Sciatic nerve (tissue), 2 donors: ENCODE data around the gene NBEAL2. TPM values are rescaled to one million over a fixed set of nuclear protein-coding genes. Genes with fewer than 3 reads are reported as not detected.
"Not testable (repeated sequence)": the region's sequence is repeated elsewhere in the genome, so short reads cannot be mapped to it uniquely, and the experiment has no call there.

Source experiments
- ATAC-seq: fragments of 200-7000 bp; cut with Tn5 transposase; one replicate; pipeline ENCODE4 v1.9.1; 2020; ENCODE audit warnings: mild to moderate bottlenecking, moderate library complexity
- DNase-seq: peaks from one replicate; pipeline ENCODE4 v3.0.0-alpha.2; 2020; ENCODE audit warnings: low spot score
- intact Hi-C: fragments of 100-400 bp; cut with DNase I; formaldehyde crosslinking; loops from one replicate; pipeline ENCODE4 v1.14.2; 2022
- total RNA-seq: library from RNA; stranded (reverse); fragmentation: NEBNext Ultra II Directional; extraction: Animal tissue kit (Norgen Biotek cat#: 25700); gene quantifications from one replicate; pipeline ENCODE4 v1.2.1, GENCODE V29; 2021
- donor health status: DM: no; HTN: no; CAD: no.
- donor health status: DM: no; HTN: no; CAD: no.

The NBEAL2 gene
- total RNA-seq, 1 donor from 2014 or later = 44.0 TPM

DNA sequence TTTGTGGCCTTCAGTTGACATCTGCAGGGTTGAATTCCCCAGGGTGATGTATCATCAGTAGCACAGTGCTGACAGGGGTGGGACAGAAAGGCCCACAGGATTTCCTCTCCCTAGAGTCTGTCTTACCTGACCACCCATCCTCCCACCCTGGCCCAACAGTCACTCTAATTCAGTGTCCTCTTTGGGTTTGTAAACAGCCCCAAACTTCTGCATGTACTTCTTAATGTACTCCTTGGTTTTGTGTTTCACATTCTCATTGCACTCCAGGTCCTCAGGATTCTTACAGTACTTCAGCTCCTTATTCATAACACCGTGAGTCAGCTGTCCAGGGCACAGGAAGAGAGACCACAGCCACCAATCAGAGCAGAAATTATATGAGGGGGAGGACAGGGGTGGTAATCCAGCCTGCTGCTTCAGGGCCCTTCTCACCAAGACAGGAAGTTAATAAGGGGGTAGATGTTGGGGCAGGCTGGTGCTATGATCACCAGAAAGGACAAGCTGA is 37.5 kb downstream of the NBEAL2 start:
- intact Hi-C loops = no loop called here
- ATAC-seq (no peak), DNase-seq (no peak)

DNA sequence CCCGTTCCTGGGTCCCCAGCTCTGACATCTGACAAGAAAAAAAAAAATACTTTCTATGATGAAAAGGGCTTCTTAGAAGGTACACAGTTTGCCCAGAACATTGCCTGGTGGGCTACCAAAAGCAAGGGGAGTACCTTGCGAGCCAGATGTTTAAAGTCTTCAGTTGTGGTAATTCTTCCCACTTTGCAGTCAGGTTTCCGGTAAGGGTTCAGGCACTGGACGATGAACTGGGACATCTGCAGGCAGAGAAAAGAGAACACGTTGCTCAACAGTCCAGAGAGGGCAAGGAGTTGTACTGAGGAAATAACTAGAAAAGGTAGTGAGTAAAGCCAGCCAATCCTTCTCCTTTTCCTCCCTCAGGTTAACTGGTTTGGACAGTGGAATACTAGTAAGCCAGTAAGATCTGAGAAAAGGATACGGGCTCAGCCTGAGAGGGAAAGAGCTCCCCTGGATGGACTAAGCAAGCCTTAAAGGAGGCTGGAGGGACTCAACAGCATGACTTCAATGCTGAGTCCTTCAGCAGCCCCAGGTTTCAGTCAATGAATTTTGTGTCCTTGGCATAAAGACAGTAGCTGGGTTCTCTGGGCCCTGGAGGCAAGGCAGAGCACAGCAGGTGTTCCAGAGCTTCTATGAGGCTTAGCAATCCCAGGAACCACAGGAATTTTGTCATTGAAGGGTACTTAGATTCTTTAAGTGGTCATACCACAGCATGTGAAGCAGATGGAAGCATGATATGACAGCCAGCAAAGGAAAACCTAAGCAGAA is 38.2 kb downstream of the NBEAL2 start:
- ATAC-seq (no peak), DNase-seq (no peak)
- intact Hi-C loops = no loop called here

DNA sequence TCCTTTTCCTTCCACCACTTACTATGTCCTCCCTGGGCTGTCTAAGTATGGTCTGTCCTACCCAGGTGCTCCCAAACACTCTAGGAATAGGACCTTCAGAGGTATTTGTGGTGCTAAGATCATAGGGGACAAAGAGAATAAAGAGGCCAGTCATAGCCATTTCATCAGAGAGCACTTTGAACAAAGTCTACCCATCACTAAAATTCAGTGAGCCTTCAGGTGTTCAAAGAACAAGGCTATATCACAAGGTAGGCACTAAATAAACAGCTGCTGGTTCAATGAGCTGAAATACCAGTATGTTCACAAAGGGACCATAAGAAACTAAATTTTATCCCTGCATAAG is 38.8 kb downstream of the NBEAL2 start:
- ATAC-seq (no peak), DNase-seq (no peak)
- intact Hi-C loops = no loop called here

DNA sequence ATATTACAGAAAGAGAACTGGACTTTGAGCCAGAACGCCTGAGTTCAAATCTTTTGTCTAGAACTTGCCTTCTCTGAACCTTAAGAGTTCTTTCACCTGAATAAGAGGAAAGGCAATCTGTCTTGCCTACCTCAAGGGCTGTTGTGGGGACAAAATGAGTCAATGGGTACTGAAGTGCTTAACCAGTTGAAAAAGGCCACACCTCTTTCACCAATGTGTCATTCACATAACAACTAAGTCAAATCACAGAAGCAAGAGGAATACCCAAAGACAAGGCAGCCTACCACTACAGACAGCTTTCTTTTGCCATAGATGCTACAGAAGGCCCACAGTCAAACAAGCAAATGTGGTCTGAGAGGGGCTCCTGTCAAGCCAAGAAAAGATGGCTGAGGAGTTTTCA is 39.7 kb downstream of the NBEAL2 start:
- no peak for DNase-seq
- no peak for ATAC-seq
- intact Hi-C loops = no loop called here

DNA sequence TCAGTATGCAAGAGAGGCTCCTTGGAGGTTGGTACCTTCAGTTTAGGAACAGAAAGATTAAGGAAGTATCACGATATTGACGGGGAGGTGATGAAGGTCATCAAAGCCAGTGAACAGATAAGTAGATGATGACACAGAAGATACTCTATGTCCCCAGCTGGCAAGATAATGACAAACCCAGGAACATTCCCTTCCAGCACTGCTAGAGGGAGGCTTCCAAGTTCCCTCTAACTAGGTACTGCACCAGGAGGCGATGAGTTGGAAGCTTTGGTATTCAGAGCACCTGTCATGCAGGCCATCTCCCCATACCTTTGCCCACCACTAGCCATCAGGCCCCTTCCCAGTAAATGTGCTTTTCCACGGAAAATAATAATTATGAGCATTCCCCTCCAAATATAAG is 40.8 kb downstream of the NBEAL2 start:
- intact Hi-C loops = no loop called here
- ATAC-seq = no peak
- DNase-seq = no peak

DNA sequence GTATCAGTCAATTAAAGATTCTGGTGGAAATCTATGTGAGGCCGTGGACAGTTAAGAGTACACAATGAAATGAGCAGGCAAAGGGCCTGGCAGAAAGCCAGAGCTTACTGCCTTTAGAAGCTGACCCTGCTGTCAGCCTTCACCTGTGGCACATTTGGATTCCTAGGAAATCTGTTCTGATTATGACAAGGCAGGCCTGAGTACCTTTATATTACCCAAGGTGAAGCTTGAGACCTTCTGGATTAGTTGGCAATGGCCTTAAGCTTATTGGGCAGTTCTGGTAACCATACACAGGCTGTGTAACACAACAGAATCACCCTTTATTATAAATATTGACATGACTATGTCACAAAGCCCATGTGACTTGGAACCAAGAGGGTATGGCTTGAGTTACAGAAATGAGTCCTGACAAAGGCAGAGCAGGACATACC is 43.2 kb downstream of the NBEAL2 start:
- intact Hi-C loops = no loop called here
- ATAC-seq = peak; percentile 20
- no peak for DNase-seq

DNA sequence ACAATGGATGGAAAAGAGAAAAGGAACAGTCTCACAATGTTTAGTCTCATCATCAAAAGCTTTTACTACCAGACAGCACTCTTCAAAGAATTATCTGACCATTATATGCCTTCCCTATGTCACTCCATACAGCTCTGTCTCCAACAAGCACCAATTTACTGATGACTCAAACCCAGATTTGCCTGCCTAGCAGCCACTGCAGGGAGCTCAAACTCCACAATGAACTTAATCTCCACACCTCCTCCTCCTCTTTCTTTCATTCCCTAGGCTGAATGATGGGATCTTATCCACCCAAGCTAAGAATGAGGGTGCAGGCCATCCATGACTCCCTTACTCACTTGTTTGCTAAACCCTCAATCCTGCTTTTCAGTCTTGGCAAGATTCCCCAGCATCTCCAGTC is 45.5 kb downstream of the NBEAL2 start:
- intact Hi-C loops = no loop called here
- ATAC-seq (no peak), DNase-seq (no peak)

DNA sequence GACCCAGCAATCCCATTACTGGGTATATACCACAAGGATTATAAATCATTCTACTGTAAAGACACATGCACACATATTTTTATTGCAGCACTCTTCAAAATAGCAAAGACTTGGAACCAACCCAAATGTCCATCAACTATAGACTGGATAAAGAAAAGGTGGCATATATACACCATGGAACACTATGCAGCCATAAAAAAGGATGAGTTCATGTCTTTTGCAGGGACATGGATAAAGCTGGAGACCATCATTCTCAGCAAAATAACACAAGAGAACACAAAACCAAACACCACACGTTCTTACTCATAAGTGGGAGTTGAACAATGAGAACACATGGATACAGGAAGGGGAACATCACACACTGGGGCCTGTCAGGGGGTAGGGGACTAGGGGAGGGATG is 47.0 kb downstream of the NBEAL2 start:
- intact Hi-C loops, ATAC-seq, DNase-seq: not testable (repeated sequence)

DNA sequence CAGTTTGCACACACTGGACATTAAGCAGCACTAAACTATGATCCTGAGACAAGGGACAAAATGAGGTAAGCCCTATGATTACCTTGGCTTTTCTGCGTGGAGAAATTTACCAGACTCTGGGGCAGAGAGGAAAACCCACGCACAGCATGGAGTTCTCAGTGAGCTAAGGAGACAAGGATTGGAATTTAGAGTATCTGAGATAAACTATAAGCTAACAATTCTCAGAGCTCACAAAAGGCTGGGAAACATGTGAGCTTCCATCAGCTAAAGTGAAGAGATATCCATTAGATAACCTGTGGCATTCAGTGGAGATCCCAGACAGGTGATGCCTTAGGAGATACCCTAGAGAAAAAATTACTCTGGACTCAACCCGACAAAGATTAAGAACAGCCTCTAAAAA is 48.7 kb downstream of the NBEAL2 start:
- intact Hi-C loops = no loop called here
- no peak for DNase-seq
- ATAC-seq = no peak

DNA sequence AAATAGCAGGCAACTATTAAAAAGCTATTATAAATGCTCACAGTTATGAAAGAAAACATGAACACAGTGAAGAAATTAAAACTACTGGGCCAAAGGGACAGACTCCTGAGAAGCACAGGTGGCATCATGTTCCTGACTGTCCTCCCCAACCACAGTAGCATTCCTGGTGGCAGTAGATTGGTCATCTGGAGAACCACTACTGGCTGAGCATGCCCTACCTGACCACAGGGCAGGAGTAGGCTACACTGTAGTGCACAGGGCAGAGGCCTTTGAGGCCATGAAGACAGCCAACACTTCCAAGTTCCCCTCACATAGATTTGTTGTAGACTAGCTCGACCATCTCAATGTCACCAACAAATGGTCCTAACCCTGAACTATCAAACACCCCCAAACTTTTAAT is 49.2 kb downstream of the NBEAL2 start:
- intact Hi-C loops = no loop called here
- ATAC-seq (no peak), DNase-seq (no peak)

DNA sequence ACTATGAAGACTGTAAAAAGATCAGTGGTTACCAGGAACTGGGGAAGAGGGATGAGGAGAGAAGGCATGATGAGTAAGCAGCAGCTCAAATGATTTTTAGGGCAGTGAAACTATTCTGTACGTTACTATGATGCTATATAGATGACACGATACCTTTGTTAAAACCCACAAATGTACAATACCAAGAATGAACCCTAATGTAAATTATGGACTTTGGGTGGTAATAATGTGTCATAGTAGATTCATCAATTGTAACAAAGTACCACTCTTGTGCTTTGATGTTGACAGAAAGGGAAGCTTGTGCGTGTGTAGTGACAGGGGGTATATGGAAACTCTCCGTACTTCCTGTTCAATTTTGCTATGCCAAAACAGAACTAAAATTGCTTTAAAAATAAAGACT is 51.6 kb downstream of the NBEAL2 start:
- DNase-seq, intact Hi-C loops, ATAC-seq: not testable (repeated sequence)

DNA sequence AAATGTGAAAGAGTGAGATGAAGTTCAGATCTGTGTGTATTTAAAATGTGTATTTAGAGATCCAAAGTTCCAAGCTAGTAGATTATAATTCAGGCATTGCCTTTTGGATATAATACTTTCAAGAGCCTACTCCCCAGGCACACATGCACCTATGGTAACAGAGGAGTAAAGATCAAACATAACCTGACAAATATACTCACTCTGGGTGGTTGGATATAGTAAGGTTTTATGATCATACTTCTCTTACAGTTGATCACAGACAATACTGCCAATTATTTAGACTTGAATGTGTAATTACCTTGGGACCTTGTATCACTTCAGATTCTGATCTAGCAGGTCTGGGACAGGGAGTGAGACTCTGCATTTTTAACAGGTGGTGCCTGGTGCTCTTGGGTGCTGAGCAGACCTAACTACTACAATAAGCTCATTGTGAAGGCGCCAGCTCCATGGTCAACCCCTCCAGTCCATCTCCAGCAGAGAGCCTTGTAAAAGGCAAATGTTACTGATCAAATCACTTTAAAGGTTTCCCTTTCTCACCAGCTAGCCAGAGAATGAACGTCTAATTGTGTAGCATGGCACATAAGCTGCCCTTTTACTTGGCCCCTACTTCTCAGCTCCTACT is 55.5 kb downstream of the NBEAL2 start:
- intact Hi-C loops = no loop called here
- ATAC-seq = no peak
- no peak for DNase-seq

DNA sequence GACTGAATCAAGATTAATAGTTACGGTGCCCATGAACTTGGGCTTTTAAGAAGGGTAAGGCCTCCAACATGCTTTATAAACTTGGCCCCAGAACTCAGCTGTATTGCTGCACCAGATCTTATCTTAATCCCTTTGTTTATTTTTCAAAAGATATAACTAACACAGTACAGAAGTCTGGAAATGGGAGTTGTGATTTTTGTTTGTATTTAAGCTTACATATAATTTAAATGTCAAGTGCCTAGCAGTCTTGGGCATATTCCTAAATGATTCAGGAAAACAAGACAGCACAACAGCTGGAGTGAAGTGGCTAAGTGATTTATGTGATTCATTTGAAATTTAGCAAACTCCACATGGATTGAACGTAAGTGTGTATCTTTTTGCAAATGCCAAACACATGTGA is 56.2 kb downstream of the NBEAL2 start:
- no peak for ATAC-seq
- intact Hi-C loops = no loop called here
- DNase-seq = no peak

DNA sequence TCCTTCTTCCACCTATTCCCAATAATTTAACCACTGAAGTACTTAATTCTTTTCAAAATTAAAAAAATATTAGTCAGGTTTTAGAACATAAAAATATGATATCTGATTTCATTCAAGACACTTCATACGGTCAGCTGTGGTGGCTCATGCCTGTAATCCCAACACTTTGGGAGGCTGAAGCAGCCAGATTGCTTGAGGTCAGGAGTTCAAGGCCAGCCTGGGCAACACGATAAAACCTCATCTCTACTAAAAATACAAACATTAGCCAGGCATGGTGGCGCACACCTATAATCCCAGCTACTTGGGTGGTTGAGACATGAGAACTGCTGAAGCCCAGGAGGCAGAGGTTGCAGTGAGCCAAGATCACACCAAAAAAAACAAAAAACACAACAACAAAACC is 56.7 kb downstream of the NBEAL2 start:
- ATAC-seq (no peak), DNase-seq (no peak)
- intact Hi-C loops = no loop called here

DNA sequence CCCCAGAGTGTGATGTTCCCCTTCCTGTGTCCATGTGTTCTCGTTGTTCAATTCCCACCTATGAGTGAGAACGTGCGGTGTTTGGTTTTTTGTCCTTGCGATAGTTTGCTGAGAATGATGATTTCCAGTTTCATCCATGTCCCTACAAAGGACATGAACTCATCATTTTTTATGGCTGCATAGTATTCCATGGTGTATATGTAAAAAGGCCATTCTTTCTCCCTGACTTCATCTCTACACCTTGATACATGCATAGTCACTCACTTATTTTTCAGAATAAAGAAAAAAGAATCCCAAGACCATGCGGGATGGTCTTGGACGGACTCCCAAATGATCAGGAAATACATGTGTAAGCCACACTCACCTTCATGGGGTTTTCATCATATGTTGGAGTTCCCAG is 57.8 kb downstream of the NBEAL2 start:
- ATAC-seq, intact Hi-C loops, DNase-seq: not testable (repeated sequence)

DNA sequence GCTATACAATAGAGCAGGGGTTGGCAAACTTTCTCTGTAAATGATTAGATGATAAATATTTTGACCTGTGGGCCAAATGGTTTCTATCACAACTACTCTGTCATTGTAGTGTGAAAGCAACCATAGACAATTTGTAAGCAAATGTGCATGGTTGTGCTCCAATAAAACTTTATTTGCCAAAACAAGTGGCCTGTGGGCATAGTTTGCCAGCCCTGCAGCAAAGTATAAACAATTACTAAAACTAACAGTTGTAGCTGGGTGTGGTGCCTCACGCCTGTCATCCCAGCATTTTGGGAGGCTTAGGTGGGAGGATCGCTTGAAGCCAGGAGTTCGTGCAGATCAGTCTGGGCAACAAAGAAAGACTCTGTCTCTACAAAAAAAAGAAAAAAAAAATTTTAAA is 61.6 kb downstream of the NBEAL2 start:
- intact Hi-C loops = no loop called here
- DNase-seq = no peak
- no peak for ATAC-seq

DNA sequence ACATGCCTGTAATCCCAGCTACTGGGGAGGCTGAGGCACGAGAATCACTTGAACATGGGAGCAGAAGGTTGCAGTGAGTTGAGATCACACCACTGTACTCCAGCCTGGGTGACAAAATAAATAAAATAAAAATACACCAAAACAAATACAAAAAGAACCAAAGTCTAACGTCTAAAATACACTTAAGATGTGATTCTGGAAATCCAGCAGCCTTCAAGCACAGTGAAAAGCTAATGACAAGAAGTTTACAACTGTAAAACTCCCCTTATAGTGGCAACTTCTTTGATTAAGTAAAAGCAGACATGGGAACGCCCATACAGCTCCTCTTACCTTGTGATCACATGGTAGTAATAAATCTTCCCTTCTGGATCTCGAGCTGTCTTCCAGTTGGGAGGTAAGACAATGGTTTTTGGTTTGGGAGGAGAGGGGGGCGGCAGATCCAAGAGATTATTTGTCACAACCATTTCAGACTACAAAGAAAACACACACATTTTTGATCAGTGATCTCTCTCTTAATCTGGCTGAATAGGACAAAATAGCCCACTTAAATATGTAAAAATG is 62.8 kb downstream of the NBEAL2 start:
- intact Hi-C loops = no loop called here
- no peak for ATAC-seq
- no peak for DNase-seq

DNA sequence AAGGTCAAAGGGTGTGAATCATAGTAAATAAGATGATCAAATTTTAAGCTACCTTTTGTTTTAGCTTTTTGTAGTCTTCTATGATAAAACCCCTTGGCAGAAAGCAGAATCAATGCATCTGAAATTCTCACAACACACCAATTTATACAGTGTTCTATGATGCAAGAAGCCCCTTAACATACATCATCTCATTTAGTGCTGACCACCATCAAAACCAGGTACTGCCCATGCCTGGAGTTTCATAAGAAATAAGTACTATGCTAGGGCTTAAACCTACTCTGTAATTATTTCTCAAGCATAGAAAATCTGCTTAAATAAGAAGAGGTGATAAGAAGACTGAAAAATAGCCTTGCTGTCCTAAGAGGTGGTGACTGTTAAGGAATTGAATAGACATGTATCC is 67.6 kb downstream of the NBEAL2 start:
- intact Hi-C loops = no loop called here
- DNase-seq = no peak
- ATAC-seq = no peak

DNA sequence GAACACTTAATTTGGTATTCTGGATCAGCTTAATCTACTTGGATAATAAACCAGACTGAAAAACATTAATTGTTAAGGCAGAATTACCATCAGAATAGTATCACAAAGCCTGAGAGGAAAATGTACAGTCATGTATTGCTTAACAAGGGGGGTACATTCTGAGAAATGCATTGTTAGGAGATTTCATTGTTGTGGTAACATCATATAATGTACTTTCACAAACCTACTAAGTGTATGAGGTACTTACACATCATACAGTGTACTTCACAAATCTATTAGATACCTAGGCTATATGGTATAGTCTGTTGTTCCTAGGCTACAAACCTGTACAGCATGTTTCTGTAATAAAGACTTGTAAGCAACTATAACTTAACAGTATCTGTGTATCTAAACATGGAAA is 68.2 kb downstream of the NBEAL2 start:
- DNase-seq (no peak), ATAC-seq (no peak)
- intact Hi-C loops = no loop called here

DNA sequence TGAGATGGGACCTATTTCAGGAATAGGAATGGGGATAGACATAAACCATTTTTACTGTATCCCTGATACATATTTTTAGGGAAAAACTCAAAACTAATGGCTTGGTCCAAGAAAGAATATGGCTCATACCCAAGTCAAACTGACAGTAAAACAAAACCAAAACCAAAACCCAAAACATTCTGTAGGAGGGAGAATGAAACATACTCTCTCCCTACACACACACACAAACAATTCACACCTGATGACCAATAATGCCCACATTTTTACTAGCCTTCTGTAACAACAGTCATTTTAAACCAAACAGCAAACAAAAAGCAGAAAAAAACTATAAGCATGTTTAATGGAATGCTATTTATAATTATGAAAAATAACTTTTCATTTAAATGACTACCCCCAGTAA is 74.9 kb downstream of the NBEAL2 start:
- intact Hi-C loops = no loop called here
- DNase-seq (no peak), ATAC-seq (no peak)

DNA sequence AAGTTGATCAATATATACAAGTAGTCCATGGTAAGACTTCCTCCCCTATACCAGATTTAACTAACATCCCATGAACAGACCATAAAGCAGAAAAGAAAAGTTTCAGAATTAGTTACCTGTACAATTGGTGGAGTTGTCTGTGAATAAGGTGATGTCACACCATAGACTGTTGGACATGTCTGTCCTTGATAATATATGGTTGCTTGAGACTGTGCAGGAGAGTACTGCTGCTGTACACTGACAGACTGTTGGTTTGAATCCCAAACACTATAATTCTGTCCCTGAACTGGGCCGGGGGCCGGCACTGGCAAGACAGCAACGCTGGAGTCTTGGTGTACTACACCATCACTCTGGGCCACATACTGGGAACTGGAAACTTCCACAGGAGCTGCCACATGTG is 77.2 kb downstream of the NBEAL2 start:
- DNase-seq (no peak), ATAC-seq (no peak)
- intact Hi-C loops = no loop called here
